Effector memory CD8-positive, alpha-beta T cell (primary cell): Measurements from ENCODE around the gene FLNA.

Source experiments
- ATAC-seq: fragments of 150-1000 bp; cut with Tn5 transposase; replicated peaks from 2 replicates; pipeline ENCODE4 v1.10.0; 2021; ENCODE audit warnings: mild to moderate bottlenecking, moderate library complexity
- DNase-seq, 3 experiments: peaks; one replicate each; pipeline ENCODE4 v3.0.0; 2021
- H3K27ac Mint-ChIP-seq, 2 donors: one replicate each; pipeline ENCODE4 v1.8.0; 2022; ENCODE audit warnings: mild to moderate bottlenecking in 2 of 2, mixed read lengths in 2 of 2, moderate library complexity in 2 of 2
- H3K27me3 Mint-ChIP-seq, 2 donors: one replicate each; pipeline ENCODE4 v1.8.0; 2022; ENCODE audit warnings: mixed read lengths in 2 of 2
- H3K36me3 Mint-ChIP-seq: one replicate; pipeline ENCODE4 v1.8.0; 2022; ENCODE audit warnings: mild to moderate bottlenecking, moderate library complexity, mixed read lengths; ENCODE audit not compliant: insufficient read depth
- H3K4me1 Mint-ChIP-seq, 2 donors: one replicate each; pipeline ENCODE4 v1.8.0; 2022; ENCODE audit warnings: low read depth in 2 of 2, mixed read lengths in 2 of 2
- H3K4me3 Mint-ChIP-seq, 2 donors: one replicate each; pipeline ENCODE4 v1.8.0; 2022; ENCODE audit warnings: mild to moderate bottlenecking in 2 of 2, mixed read lengths in 2 of 2, moderate library complexity in 2 of 2
- H3K9me3 Mint-ChIP-seq, 2 donors: one replicate each; pipeline ENCODE4 v1.8.0; 2022; ENCODE audit warnings: mixed read lengths in 2 of 2
- total RNA-seq, 9 experiments: gene quantifications; one replicate each; lab custom pipeline; 2026; lab: John Stamatoyannopoulos, UW

The FLNA gene
- 1,908 to 4,250 (median 3,213) reads per million in 9 experiments for total RNA-seq

GRCh38 chrX:154374313-154375155 is at the start of gene FLNA:
TSS of gene FLNA (minus strand) at chrX:154374634. CDS start at chrX:154371245, 3,389 bp downstream.
- ATAC-seq (no peak), DNase-seq (no peak)
- Mint-ChIP-seq H3K4me1 (peaks cover 8 to 10% of the 10 kb centered on the region in 2 donors), H3K27me3 (no peaks in the 10 kb centered on the region), H3K4me3 (peak within 1 kb of the TSS; percentile 71 to 86), H3K9me3 (no peaks in the 10 kb centered on the region), H3K36me3 (peaks cover 43% of the 10 kb centered on the region), H3K27ac (peak within 1 kb of the TSS; percentile 49 to 55)

GRCh38 chrX:154420402-154420756 is 45.9 kb upstream of the FLNA start:
- H3K36me3 Mint-ChIP-seq = peaks cover 5% of the 10 kb centered on the region
- no peaks in the 10 kb centered on the region for H3K27me3 Mint-ChIP-seq
- H3K27ac Mint-ChIP-seq = no peak overlapping the region
- H3K4me3 Mint-ChIP-seq = no peak overlapping the region
- ATAC-seq (no peak), DNase-seq (no peak)
- H3K9me3 Mint-ChIP-seq = no peaks in the 10 kb centered on the region
- no peaks in the 10 kb centered on the region for H3K4me1 Mint-ChIP-seq

- DNase-seq = no peak
- Mint-ChIP-seq H3K4me1 (no peaks in the 10 kb centered on the region), H3K9me3 (no peaks in the 10 kb centered on the region), H3K27me3 (no peaks in the 10 kb centered on the region), H3K4me3 (no peak overlapping the region), H3K36me3 (peaks cover 5% of the 10 kb centered on the region), H3K27ac (no peak overlapping the region)
- ATAC-seq = no peak
Observed at GRCh38 chrX:154419688-154420401, 45.4 kb upstream of the FLNA start.

- Mint-ChIP-seq H3K27me3 (no peaks in the 10 kb centered on the region), H3K4me1 (no peaks in the 10 kb centered on the region), H3K27ac (no peak overlapping the region), H3K36me3 (peaks cover 5% of the 10 kb centered on the region), H3K9me3 (no peaks in the 10 kb centered on the region), H3K4me3 (no peak overlapping the region)
- ATAC-seq (no peak), DNase-seq (no peak)
Observed at GRCh38 chrX:154419189-154419588, 44.8 kb upstream of the FLNA start.

GRCh38 chrX:154417157-154417556 is 42.7 kb upstream of the FLNA start:
- no peak for ATAC-seq
- no peak overlapping the region for H3K4me3 Mint-ChIP-seq
- H3K27me3 Mint-ChIP-seq = no peaks in the 10 kb centered on the region
- H3K27ac Mint-ChIP-seq = no peak overlapping the region
- peaks cover 3 to 6% of the 10 kb centered on the region in 2 donors for H3K4me1 Mint-ChIP-seq
- H3K36me3 Mint-ChIP-seq = peaks cover 11% of the 10 kb centered on the region
- DNase-seq = no peak
- no peaks in the 10 kb centered on the region for H3K9me3 Mint-ChIP-seq

GRCh38 chrX:154413142-154413541 is 38.7 kb upstream of the FLNA start:
- DNase-seq (no peak), ATAC-seq (no peak)
- H3K36me3 Mint-ChIP-seq = peaks cover 5% of the 10 kb centered on the region
- no peaks in the 10 kb centered on the region for H3K27me3 Mint-ChIP-seq
- peaks cover 11% of the 10 kb centered on the region in 2 donors for H3K4me1 Mint-ChIP-seq
- H3K27ac Mint-ChIP-seq = peak overlapping the region in 1 of 2 donors; percentile 86
- H3K9me3 Mint-ChIP-seq = no peaks in the 10 kb centered on the region
- H3K4me3 Mint-ChIP-seq = no peak overlapping the region

- Mint-ChIP-seq H3K27me3 (no peaks in the 10 kb centered on the region), H3K27ac (peak overlapping the region in 1 of 2 donors; percentile 86), H3K9me3 (no peaks in the 10 kb centered on the region), H3K36me3 (peaks cover 5% of the 10 kb centered on the region), H3K4me1 (peaks cover 11% of the 10 kb centered on the region in 2 donors), H3K4me3 (peak overlapping the region; percentile 76 to 92)
- ATAC-seq (peak; percentile 61), DNase-seq (peak in 1 of 3 experiments; percentile 17)
Observed at GRCh38 chrX:154412468-154412867, 38.0 kb upstream of the FLNA start.

GRCh38 chrX:154411981-154412340 is 37.5 kb upstream of the FLNA start:
- peak overlapping the region; percentile 76 to 92 for H3K4me3 Mint-ChIP-seq
- ATAC-seq (peak; percentile 57), DNase-seq (no peak)
- H3K27ac Mint-ChIP-seq = peak overlapping the region in 1 of 2 donors; percentile 86
- no peaks in the 10 kb centered on the region for H3K9me3 Mint-ChIP-seq
- peaks cover 11% of the 10 kb centered on the region in 2 donors for H3K4me1 Mint-ChIP-seq
- H3K36me3 Mint-ChIP-seq = peaks cover 7% of the 10 kb centered on the region
- no peaks in the 10 kb centered on the region for H3K27me3 Mint-ChIP-seq

- no peak for DNase-seq
- Mint-ChIP-seq H3K4me1 (peaks cover 11% of the 10 kb centered on the region in 2 donors), H3K36me3 (peaks cover 12% of the 10 kb centered on the region), H3K27me3 (no peaks in the 10 kb centered on the region), H3K27ac (peak within 1 kb of the TSS; percentile 44 to 89), H3K4me3 (peak within 1 kb of the TSS; percentile 62 to 67), H3K9me3 (no peaks in the 10 kb centered on the region)
- no peak for ATAC-seq
Observed at GRCh38 chrX:154409222-154409871, 34.9 kb upstream of the FLNA start, which contains the start of gene DNASE1L1. TSS of gene DNASE1L1 (minus strand) at chrX:154409254. CDS start at chrX:154405568, 3,686 bp downstream.

- Mint-ChIP-seq H3K36me3 (peaks cover 8% of the 10 kb centered on the region), H3K4me3 (peak overlapping the region; percentile 62 to 67), H3K27me3 (no peaks in the 10 kb centered on the region), H3K9me3 (no peaks in the 10 kb centered on the region), H3K27ac (peak overlapping the region; percentile 44 to 89), H3K4me1 (peaks cover 11% of the 10 kb centered on the region in 2 donors)
- no peak for ATAC-seq
- DNase-seq = no peak
Observed at GRCh38 chrX:154408659-154409221, 34.3 kb upstream of the FLNA start.

GRCh38 chrX:154404625-154405192 is 30.3 kb upstream of the FLNA start:
- DNase-seq = no peak
- H3K4me1 Mint-ChIP-seq = peaks cover 2 to 9% of the 10 kb centered on the region in 2 donors

GRCh38 chrX:154403858-154404257 is 29.4 kb upstream of the FLNA start:
- Mint-ChIP-seq H3K36me3 (peaks cover 46% of the 10 kb centered on the region), H3K4me1 (peaks cover 7 to 15% of the 10 kb centered on the region in 2 donors), H3K9me3 (no peaks in the 10 kb centered on the region), H3K27me3 (no peaks in the 10 kb centered on the region), H3K4me3 (no peak overlapping the region), H3K27ac (no peak overlapping the region)
- DNase-seq = no peak
- no peak for ATAC-seq

More at GRCh38 chrX:154404625-154405192, 30.3 kb upstream of the FLNA start:
- H3K27ac Mint-ChIP-seq = no peak overlapping the region
- peaks cover 37% of the 10 kb centered on the region for H3K36me3 Mint-ChIP-seq
- H3K27me3 Mint-ChIP-seq = no peaks in the 10 kb centered on the region
- H3K9me3 Mint-ChIP-seq = no peaks in the 10 kb centered on the region
- ATAC-seq = no peak
- H3K4me3 Mint-ChIP-seq = no peak overlapping the region

- DNase-seq (no peak), ATAC-seq (no peak)
- peaks cover 12 to 17% of the 10 kb centered on the region in 2 donors for H3K4me1 Mint-ChIP-seq
- no peaks in the 10 kb centered on the region for H3K27me3 Mint-ChIP-seq
- H3K9me3 Mint-ChIP-seq = no peaks in the 10 kb centered on the region
- H3K36me3 Mint-ChIP-seq = peaks cover 52% of the 10 kb centered on the region
- H3K4me3 Mint-ChIP-seq = no peak overlapping the region
- no peak overlapping the region for H3K27ac Mint-ChIP-seq
Observed at GRCh38 chrX:154403192-154403591, 28.8 kb upstream of the FLNA start.
